ENCODE data around the gene RIMS3. TPM values are rescaled to one million over a fixed set of nuclear protein-coding genes. Genes with fewer than 3 reads are reported as not detected.
A peak's percentile ranks its signal among the peaks of the same experiment; 100 is the strongest.

RIMS3 gene
- polyA plus RNA-seq, result 1 to 10 TPM in 2 of 3 donors, under 1 TPM in 1; 0.31 to 1.7 (median 1.3) TPM

DNA sequence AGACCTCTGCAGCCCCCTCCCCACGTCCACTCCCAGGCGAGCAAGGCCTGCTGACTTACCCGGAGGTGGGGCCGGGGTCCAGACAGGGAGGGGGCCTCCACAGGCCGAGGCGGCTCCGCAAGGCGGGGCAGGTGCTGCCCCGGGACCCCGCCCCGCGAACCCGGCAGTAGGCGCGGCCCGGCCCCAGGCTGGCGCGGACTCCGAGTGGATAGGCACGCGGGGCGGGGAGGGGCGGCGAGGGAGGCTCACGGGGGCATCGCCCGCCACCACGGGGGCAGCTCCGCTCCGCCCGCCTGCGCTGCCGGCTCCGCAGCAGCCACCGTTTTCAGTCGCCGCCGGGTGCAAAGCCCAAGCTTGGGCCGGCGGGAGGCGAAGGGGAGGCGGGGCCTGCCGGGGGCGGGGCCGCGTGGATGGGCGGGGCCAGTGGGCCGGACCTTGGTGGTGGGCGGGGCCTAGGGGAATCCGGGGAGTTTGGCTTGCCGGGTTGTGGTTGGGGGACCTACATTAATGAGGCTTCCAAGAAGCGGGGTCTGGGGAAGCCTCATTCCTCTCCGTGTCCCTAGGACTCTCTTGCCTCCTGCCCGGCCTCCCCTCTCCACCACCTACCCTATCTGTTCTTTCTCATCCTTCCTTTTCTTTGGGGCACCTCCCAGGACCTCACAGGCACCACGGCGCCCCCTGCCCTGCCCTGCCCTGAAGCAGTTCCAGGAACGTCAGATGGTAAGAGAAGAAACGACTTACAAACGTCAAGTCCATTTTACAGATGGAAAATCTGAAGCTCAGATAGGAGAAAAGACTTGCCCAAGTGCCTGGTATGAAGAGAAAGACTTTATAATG, at the start of gene RIMS3:
Gene RIMS3, minus strand, starts transcription at position 348 of the 837 bp plus-strand sequence. CDS start 23,757 bp downstream, outside the sequence.
- H3K4me3 Mint-ChIP-seq, result peak within 1 kb of the TSS; percentile 82 to 89 (median 85)

DNA sequence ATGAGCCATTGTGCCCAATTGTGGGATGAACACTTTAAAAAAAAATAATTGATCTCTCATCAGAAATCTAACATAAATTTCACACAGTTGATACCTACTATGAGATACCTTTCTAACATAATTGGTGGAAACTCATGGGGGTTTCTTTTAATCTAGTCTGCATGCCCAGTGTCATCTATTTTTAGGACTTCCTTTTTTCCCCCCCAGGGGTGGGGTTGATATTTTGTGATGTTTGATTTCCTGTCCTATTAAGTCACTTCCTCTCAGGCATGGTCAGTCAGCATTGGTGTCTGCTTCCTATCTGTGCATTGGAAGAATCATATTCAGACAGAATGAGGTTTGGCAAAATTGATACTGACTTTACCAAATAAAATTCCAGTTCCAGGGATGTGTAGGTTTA, 47.5 kb upstream of the RIMS3 start:
- Mint-ChIP-seq H3K9me3 (no peaks in the 10 kb centered on the region), H3K4me1 (peaks cover 68 to 69% of the 10 kb centered on the region in 2 donors), H3K36me3 (peaks cover 0 to 2% (median 0%) of the 10 kb centered on the region in 3 donors), H3K27ac (peak overlapping the region; percentile 93 to 98 (median 96)), H3K4me3 (peak overlapping the region; percentile 80 to 92 (median 82)), H3K27me3 (ENCODE audit: low read depth in 3 of 3) (peaks cover 0 to 3% (median 0%) of the 10 kb centered on the region in 3 donors)
- peak; percentile 68 to 73 (median 69) for DNase-seq

More for the DNA sequence above, at the start of gene RIMS3:
- Mint-ChIP-seq H3K4me1 (peaks cover 9 to 11% of the 10 kb centered on the region in 2 donors), H3K36me3 (no peaks in the 10 kb centered on the region), H3K27me3 (ENCODE audit: low read depth in 3 of 3) (peaks cover 0 to 2% (median 2%) of the 10 kb centered on the region in 3 donors), H3K27ac (peak within 1 kb of the TSS in 3 of 6 donors; percentile 58 to 81 (median 79)), H3K9me3 (no peaks in the 10 kb centered on the region)
- DNase-seq, result peak; percentile 82 to 84 (median 83)

DNA sequence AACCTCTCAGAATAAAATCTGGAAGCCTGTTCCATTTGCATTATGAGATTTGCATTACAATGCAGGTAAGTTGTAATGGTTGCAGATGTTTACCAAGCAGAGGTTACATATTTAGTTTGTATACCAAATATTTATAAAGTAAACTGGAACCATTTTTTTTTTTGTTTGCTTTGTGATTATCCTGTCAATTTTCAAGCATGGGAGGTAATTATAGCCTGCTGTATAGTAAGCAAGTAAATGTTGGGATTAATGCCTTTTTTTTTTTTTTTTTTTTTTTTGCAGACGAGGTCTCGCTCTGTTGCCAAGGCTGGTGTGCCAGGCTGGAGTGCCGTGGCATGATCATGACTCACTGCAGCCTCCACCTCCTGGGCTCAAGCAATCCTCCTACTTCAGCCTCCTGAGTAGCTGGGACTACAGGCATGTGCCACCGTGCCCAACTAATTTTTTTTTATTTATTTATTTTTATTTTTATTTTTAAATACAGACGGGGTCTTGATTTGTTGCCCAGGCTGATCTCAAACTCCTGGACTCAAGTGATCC, 47.0 kb upstream of the RIMS3 start:
- Mint-ChIP-seq H3K27ac (peak overlapping the region; percentile 68 to 99 (median 96)), H3K4me1 (peaks cover 68 to 70% of the 10 kb centered on the region in 2 donors), H3K36me3 (peaks cover 0 to 2% (median 0%) of the 10 kb centered on the region in 3 donors), H3K27me3 (ENCODE audit: low read depth in 3 of 3) (peaks cover 0 to 3% (median 0%) of the 10 kb centered on the region in 3 donors), H3K4me3 (peak overlapping the region in 4 of 5 donors; percentile 80 to 100 (median 82)), H3K9me3 (no peaks in the 10 kb centered on the region)
- DNase-seq, result no peak

DNA sequence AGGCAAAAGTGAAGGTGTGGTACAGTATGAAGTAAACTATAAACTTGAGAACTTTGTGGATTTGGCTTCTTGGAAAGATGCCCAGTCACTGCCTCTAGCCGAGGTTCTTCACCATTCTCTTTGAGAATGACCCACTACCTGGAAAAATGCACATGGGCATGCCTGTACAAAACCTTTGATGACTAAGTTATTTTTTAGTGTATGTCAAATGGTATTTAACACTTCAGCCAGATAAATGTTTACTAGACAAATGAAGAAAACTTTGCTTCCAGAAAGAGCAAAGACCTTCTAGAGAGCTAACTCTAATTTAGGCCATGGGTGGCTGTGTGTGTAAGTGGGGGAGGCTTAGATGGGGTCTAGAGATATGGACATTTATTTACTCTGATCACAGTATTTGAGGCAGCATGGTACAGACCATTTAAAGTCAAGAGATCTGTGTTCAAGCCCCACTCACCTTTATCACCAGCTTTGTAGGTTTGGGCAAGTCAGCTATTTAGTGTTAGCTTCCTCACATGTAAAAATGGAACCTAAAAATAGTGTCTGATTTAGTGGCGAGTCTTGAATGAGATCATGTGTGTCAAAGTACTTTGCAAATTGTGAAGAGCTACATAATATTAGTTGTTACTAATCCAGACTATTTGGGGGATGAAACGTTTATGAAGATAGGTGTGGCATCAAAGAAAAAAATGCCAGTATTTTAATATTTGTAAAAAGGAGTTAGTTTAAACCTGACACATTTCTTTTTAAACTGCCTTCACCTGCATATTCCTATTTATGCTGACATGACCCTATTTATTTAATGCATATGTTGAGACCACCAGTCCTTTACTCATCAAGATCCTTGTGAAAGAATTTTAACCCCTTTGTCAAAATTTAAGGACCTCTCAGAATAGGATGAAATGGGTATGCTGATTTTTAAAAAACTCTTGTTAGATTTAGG, 46.3 kb upstream of the RIMS3 start:
- H3K27me3 Mint-ChIP-seq (ENCODE audit: low read depth in 3 of 3), result peaks cover 0 to 3% (median 0%) of the 10 kb centered on the region in 3 donors
- no peak for DNase-seq
- H3K4me3 Mint-ChIP-seq, result peak overlapping the region; percentile 36 to 100 (median 95)
- H3K36me3 Mint-ChIP-seq, result peaks cover 0 to 2% (median 0%) of the 10 kb centered on the region in 3 donors
- H3K9me3 Mint-ChIP-seq, result no peaks in the 10 kb centered on the region
- peaks cover 67 to 68% of the 10 kb centered on the region in 2 donors for H3K4me1 Mint-ChIP-seq
- H3K27ac Mint-ChIP-seq, result peak overlapping the region; percentile 92 to 99 (median 97)

DNA sequence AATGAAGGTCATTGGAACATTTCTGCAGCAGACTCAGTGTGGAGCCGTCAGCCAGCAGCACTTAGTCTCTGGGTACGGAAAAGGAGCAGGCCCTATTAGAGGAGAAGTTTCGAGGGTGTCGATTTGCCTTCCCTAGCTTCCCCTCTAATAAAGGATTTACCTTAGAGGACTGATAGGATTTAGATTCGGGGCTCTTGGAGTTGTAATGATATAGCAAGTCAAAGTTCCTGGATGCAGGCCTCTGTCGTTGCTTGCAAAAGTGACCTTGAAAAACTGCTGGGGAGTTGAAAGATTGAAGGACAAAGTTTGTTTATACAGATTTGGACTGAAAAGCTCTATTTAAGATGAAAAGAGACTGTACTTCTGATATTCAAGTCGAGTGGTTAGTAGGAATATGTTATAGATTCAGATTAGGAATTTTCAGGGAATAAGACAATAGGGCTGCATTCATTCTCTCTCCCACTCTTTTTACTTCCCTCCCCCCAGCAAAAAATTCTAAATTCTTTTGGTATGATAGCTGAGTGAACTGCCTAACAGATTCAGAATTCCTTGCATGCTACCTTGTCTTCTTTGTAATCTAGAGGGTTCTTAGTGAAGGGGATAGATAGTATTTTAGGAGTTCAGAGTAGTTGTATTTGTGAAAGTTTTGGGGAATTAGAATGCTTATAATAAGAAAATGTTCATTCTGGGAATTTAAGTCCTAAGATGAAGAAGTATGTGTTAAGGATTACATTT, 45.3 kb upstream of the RIMS3 start:
- H3K36me3 Mint-ChIP-seq, result peaks cover 0 to 2% (median 0%) of the 10 kb centered on the region in 3 donors
- H3K27me3 Mint-ChIP-seq (ENCODE audit: low read depth in 3 of 3), result peaks cover 0 to 3% (median 0%) of the 10 kb centered on the region in 3 donors
- DNase-seq, result no peak
- H3K4me3 Mint-ChIP-seq, result peak overlapping the region; percentile 88 to 100 (median 98)
- H3K4me1 Mint-ChIP-seq, result peaks cover 60 to 63% of the 10 kb centered on the region in 2 donors
- H3K27ac Mint-ChIP-seq, result peak overlapping the region; percentile 92 to 99 (median 97)
- no peaks in the 10 kb centered on the region for H3K9me3 Mint-ChIP-seq

DNA sequence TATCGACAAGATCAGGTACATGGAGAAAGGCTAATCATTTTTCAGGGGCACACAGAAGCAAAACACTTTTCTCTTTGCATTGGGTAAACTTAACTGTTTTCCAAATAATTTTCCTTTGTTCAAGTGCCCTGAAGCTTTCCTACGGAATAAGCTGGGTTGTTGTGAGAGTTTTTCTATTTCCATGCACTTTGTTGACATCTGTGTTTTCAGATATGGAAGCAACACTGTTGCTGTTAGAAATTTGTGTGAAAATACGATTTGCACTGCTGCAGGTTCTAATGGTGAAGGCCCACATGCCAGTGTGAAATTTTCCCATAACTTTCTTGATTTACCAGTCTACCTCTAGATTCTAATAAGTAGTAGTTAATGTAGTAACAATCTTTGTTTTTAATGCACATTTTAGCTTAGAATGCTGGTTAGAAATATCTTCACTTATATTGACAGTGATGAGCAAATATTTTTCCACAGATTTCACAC, 44.4 kb upstream of the RIMS3 start:
- Mint-ChIP-seq H3K9me3 (no peaks in the 10 kb centered on the region), H3K4me1 (peaks cover 60 to 61% of the 10 kb centered on the region in 2 donors), H3K27me3 (ENCODE audit: low read depth in 3 of 3) (peaks cover 0 to 3% (median 0%) of the 10 kb centered on the region in 3 donors), H3K36me3 (peaks cover 0 to 2% (median 0%) of the 10 kb centered on the region in 3 donors), H3K27ac (peak overlapping the region; percentile 92 to 99 (median 97)), H3K4me3 (peak overlapping the region; percentile 88 to 100 (median 98))
- no peak for DNase-seq

DNA sequence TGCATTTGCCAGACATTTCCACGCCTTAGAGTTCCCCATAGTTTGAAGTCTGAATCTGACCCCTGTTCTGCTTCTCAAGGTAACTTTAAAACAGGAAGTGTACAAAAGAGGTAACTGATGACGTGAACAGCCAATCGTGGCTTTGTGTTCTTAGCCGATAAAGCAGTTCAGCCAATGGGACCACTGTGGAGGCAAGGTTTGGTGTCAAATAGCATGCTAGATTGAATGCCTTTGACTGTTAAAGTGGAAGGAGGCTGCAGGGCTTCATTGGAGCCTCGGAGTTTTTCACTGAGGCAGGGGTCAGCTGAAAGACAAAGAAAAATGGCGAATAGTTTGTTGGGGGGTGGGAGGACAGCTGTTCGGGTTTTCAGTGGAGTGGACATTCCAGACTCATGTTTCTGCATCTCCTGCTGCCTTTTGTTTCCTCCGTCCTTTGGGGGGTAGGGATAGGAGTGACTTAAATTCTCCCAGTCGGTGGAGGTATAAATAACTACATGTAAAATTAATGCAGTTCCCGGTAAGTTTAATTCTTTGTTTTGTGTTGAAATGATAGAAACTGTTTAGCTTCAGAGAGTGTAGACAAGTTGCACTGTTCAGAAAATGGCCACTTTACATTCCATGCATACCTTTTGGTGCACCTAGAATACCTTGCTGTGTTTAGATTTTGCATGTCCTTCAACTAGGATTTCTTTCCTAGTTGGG, 43.8 kb upstream of the RIMS3 start:
- Mint-ChIP-seq H3K27me3 (ENCODE audit: low read depth in 3 of 3) (peaks cover 0 to 3% (median 0%) of the 10 kb centered on the region in 3 donors), H3K4me1 (peaks cover 59 to 67% of the 10 kb centered on the region in 2 donors), H3K9me3 (no peaks in the 10 kb centered on the region), H3K36me3 (peaks cover 0 to 2% (median 0%) of the 10 kb centered on the region in 3 donors), H3K27ac (peak overlapping the region; percentile 92 to 99 (median 97)), H3K4me3 (peak overlapping the region; percentile 88 to 100 (median 98))
- peak; percentile 84 to 87 (median 86) for DNase-seq

DNA sequence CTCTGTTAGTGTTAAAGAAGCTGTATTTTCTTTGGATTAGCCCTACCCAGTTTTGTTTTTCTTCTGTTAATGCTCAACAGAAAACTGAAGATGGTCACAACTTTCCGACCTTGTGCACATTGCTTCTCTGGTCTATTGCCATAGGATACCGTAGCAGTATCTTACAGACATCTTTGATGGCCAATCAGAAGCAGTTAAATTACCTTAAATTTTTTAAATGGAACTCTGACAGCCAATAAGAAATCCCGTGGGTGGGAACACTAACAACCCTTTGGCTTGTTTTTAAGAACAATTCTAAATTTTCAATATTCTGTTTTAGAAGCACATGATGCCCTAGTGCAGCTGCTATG, 43.2 kb upstream of the RIMS3 start:
- peaks cover 0 to 3% (median 0%) of the 10 kb centered on the region in 3 donors for H3K27me3 Mint-ChIP-seq (ENCODE audit: low read depth in 3 of 3)
- H3K36me3 Mint-ChIP-seq, result peaks cover 0 to 2% (median 0%) of the 10 kb centered on the region in 3 donors
- DNase-seq, result peak in 2 of 3 donors; percentile 81 to 82
- no peaks in the 10 kb centered on the region for H3K9me3 Mint-ChIP-seq
- H3K4me1 Mint-ChIP-seq, result peaks cover 60 to 68% of the 10 kb centered on the region in 2 donors
- H3K4me3 Mint-ChIP-seq, result peak overlapping the region; percentile 88 to 100 (median 98)
- H3K27ac Mint-ChIP-seq, result peak overlapping the region; percentile 92 to 99 (median 97)

DNA sequence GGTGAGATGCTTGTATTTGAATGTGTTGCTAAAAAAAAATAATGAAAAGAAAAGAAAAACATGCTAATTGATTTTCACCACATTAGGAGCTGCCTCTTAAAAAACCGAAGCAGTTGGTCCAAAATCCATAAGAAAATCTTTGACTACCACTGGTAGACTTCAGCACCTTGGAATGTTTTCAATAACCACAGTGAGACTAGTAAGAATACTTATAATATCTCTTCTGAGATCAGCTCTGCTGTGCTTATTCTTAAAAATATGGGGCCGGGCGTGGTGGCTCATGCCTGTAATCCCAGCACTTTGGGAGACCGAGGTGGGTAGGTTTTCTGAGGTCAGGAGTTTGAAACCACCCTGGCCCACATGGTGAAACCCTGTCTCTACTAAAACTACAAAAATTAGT, 41.1 kb upstream of the RIMS3 start:
- Mint-ChIP-seq H3K36me3 (no peaks in the 10 kb centered on the region), H3K4me3 (no peak overlapping the region), H3K9me3 (no peaks in the 10 kb centered on the region), H3K4me1 (peaks cover 41 to 66% of the 10 kb centered on the region in 2 donors), H3K27me3 (ENCODE audit: low read depth in 3 of 3) (peaks cover 0 to 3% (median 1%) of the 10 kb centered on the region in 3 donors), H3K27ac (peak overlapping the region in 1 of 6 donors; percentile 32)
- DNase-seq, result no peak

DNA sequence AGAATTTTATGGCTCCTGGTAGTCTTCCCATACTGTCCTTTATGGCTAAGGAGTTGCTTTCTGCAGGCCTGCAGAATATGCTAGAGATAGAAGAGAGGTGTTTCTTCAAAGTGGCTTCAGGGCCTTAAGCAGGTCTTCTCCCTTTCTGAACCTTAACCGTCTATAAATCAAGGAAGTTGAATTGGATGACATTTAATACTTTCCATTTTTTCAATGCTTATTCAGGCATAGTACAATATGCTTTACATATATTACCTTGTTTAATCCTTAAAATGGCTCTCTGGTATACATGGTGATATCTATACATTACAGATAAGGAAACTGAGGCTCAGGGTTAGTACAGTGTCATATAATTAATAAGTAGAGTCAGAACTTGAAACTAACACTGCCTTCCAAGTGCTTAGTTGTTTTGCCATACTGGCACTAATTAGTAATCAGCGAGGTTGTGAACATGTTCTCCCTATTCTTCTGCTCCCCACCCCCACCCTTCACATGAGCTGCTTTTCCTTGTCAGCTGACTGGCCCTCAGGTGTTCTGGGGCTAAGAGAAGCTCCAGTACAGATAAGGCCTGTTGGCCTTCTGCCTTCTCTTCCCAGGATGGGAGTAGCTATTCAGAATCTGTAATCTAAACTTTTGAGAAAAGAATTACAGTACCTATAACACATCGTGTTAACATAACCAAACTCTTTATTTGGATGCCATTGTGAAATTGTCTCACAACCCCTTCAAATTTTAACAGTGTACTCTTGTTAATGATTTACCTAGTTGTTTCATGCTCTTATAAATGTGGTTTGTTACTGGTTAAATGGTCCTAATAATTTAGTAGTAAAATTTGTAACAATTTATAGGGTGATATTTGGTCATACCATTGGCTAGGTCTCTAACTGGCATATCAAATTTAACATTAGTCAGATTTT, 39.6 kb upstream of the RIMS3 start:
- Mint-ChIP-seq H3K4me3 (no peak overlapping the region), H3K36me3 (no peaks in the 10 kb centered on the region), H3K27me3 (ENCODE audit: low read depth in 3 of 3) (peaks cover 0 to 3% (median 1%) of the 10 kb centered on the region in 3 donors), H3K9me3 (no peaks in the 10 kb centered on the region), H3K4me1 (peaks cover 25 to 56% of the 10 kb centered on the region in 2 donors), H3K27ac (no peak overlapping the region)
- no peak for DNase-seq

DNA sequence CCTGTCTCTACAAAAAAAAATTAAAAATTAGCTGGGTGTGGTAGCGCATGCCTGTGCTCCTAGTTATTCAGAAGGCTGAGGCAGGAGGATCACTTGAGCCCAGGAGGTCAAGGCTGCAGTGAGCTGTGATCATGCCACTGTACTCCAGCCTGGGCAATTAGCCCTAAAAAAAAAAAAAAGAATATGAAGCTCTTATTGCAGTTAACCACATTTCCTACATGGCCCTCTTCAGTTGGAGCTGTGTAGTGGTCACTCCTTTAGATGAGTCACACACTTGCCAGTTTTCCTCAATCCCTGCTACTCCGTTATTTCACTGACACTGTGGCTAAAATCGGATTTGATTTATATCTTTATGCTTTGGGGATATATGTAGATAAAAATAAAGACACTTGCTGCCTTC, 37.8 kb upstream of the RIMS3 start:
- H3K4me1 Mint-ChIP-seq, result peaks cover 19 to 55% of the 10 kb centered on the region in 2 donors
- DNase-seq, result no peak
- H3K9me3 Mint-ChIP-seq, result no peaks in the 10 kb centered on the region
- H3K27me3 Mint-ChIP-seq (ENCODE audit: low read depth in 3 of 3), result peaks cover 0 to 1% (median 0%) of the 10 kb centered on the region in 3 donors
- H3K27ac Mint-ChIP-seq, result peak overlapping the region in 1 of 6 donors; percentile 34
- H3K4me3 Mint-ChIP-seq, result no peak overlapping the region
- H3K36me3 Mint-ChIP-seq, result no peaks in the 10 kb centered on the region

Data from immature natural killer cell (primary cell).